Measurements from ENCODE around the gene REC8. TPM values are rescaled to one million over a fixed set of nuclear protein-coding genes. Genes with fewer than 3 reads are reported as not detected.

REC8 gene
- polyA plus RNA-seq, 1 donor = 201 TPM

DNA sequence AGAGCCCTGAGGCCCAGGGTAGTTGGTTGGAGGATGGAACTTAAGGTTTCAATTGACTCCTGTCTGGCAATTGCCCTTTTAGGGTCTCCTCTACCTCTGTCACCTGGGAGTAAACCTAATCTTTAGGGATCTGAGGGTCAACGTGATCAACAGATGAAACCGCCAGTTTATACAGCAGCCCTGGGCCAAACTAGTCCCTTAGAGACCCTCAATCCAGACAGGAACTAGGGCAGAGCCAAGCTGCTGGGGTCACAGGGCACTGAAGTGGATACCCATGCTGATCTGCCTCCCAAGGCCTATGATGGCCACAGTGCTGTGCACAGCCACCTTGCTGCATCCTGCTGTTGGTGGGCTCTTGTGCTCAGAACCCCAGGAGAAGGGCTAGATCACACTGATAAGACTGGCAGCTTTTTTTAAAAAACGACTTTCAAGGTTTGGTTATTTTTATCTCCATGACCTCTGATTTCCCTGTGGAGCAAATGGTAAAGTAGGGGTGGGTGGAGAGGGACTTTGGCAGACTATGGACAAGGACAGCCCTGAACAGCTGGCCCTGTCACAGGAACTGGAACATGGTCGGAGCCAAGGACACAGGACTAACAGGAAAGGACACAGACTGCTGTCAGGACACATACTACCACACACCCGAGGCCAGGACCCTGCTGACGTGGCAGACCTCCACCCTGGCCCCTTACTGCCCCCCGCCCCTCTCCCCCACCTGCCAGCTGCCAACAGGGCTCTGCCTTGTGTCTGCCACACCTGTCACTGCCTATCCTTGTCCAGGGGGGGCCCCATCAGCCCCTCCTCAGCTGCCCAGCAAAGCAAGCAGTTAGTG lies 40.9 kb upstream of the REC8 start:
- no CpG with 5 or more reads among the region's 7 CpGs for WGBS (ENCODE audit: insufficient coverage, low lambda C conversion rate)
- Histone ChIP-seq H3K9me3 (ENCODE audit: control insufficient read depth, low read depth, low read length) (no peaks in the 10 kb centered on the region), H3K27ac (ENCODE audit: low read length) (no peak overlapping the region), H3K4me3 (ENCODE audit: low read length) (no peak overlapping the region), H3K27me3 (ENCODE audit: control insufficient read depth, insufficient read depth, low read length) (no peaks in the 10 kb centered on the region), H3K4me1 (ENCODE audit: control insufficient read depth, insufficient read depth, low read length) (peaks cover 5% of the 10 kb centered on the region), H3K36me3 (ENCODE audit: control insufficient read depth, insufficient read depth, low read length) (peaks cover 3% of the 10 kb centered on the region)
- no peak for DNase-seq

DNA sequence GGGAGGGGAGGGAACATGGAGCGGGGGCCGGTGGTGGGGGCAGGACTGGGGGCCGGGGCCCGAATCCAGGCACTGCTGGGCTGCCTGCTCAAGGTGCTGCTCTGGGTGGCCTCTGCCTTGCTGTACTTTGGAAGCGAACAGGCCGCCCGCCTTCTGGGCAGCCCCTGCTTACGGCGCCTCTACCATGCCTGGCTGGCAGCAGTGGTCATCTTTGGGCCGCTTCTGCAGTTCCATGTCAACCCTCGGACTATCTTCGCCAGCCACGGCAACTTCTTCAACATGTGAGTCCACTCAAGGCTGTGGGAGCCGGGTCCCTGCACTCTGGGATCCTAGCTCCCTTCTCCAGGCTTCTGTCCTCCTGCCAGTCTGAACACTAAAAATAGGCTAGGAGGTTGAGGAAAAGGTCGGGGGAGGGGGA lies 40.3 kb upstream of the REC8 start:
- no peak for DNase-seq
- Histone ChIP-seq H3K4me1 (ENCODE audit: control insufficient read depth, insufficient read depth, low read length) (peaks cover 5% of the 10 kb centered on the region), H3K27ac (ENCODE audit: low read length) (no peak overlapping the region), H3K27me3 (ENCODE audit: control insufficient read depth, insufficient read depth, low read length) (no peaks in the 10 kb centered on the region), H3K4me3 (ENCODE audit: low read length) (no peak overlapping the region), H3K9me3 (ENCODE audit: control insufficient read depth, low read depth, low read length) (no peaks in the 10 kb centered on the region), H3K36me3 (ENCODE audit: control insufficient read depth, insufficient read depth, low read length) (peaks cover 3% of the 10 kb centered on the region)
- WGBS (ENCODE audit: insufficient coverage, low lambda C conversion rate) = no CpG with 5 or more reads among the region's 15 CpGs

DNA sequence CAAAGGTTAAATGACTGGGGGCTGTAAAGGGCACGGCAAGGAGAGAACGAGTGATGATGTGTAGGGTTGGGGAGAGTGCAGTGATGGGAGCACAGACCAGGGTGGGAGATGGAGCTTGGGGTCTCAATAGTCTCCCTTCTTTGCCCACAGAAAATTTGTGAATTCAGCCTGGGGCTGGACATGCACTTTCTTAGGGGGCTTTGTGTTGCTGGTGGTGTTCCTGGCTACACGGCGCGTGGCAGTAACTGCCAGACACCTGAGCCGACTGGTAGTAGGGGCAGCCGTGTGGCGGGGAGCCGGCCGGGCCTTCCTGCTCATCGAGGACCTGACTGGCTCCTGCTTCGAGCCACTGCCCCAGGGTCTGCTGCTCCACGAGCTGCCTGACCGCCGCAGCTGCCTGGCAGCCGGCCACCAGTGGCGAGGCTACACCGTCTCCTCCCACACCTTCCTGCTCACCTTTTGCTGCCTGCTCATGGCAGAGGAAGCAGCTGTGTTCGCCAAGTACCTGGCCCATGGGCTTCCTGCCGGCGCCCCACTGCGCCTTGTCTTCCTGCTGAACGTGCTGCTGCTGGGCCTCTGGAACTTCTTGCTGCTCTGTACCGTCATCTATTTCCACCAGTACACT lies 39.7 kb upstream of the REC8 start:
- no peaks in the 10 kb centered on the region for H3K27me3 ChIP-seq (ENCODE audit: control insufficient read depth, insufficient read depth, low read length)
- H3K36me3 ChIP-seq (ENCODE audit: control insufficient read depth, insufficient read depth, low read length) = peaks cover 4% of the 10 kb centered on the region
- DNase-seq = no peak
- H3K4me1 ChIP-seq (ENCODE audit: control insufficient read depth, insufficient read depth, low read length) = peaks cover 9% of the 10 kb centered on the region
- no peak overlapping the region for H3K27ac ChIP-seq (ENCODE audit: low read length)
- WGBS (ENCODE audit: insufficient coverage, low lambda C conversion rate) = no CpG with 5 or more reads among the region's 24 CpGs
- no peaks in the 10 kb centered on the region for H3K9me3 ChIP-seq (ENCODE audit: control insufficient read depth, low read depth, low read length)
- H3K4me3 ChIP-seq (ENCODE audit: low read length) = no peak overlapping the region

DNA sequence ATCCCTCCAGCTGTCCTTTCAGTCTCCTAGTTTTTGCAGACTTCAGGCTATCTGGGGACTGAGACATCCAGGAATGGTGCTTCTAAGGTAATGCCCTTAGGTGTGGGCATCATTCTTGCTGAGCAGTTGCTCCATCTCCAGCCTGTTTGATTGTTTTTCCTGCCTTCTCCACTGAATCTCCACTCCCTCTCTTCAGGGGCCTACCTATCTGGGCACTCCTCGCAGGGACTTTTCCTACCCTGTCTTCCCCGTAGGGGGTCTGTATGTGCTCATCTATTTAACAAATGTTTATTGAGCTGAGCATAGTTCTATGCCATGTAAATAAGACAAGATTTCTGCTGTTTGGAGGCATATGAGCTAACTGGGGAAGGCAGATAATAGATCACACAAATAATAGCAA lies 38.9 kb upstream of the REC8 start:
- H3K27ac ChIP-seq (ENCODE audit: low read length) = no peak overlapping the region
- no CpG with 5 or more reads among the region's 2 CpGs for WGBS (ENCODE audit: insufficient coverage, low lambda C conversion rate)
- H3K4me1 ChIP-seq (ENCODE audit: control insufficient read depth, insufficient read depth, low read length) = peaks cover 16% of the 10 kb centered on the region

DNA sequence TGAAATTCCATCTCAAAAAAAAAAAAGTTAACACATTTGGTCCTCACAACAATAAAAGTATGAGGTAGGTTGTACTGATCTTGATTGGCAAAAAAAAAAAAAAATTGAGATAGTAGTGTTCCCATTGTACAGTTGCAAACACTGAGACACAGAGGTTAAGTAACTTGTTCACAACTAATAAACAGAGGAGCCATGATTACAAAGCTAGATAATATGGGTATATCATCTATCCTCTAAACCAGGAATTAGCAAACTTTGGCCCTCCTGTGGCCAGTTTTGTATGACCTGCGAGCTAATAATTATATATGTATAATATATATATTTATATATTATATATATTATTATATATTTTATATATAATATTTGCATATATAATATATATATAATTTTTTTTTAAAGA lies 38.1 kb upstream of the REC8 start:
- Histone ChIP-seq H3K9me3 (ENCODE audit: control insufficient read depth, low read depth, low read length) (no peaks in the 10 kb centered on the region), H3K36me3 (ENCODE audit: control insufficient read depth, insufficient read depth, low read length) (peaks cover 20% of the 10 kb centered on the region), H3K4me1 (ENCODE audit: control insufficient read depth, insufficient read depth, low read length) (peaks cover 23% of the 10 kb centered on the region), H3K27ac (ENCODE audit: low read length) (no peak overlapping the region), H3K4me3 (ENCODE audit: low read length) (no peak overlapping the region), H3K27me3 (ENCODE audit: control insufficient read depth, insufficient read depth, low read length) (no peaks in the 10 kb centered on the region)
- no CpG with 5 or more reads among the region's 1 CpG for WGBS (ENCODE audit: insufficient coverage, low lambda C conversion rate)
- no peak for DNase-seq

More for the DNA sequence above, 38.9 kb upstream of the REC8 start:
- no peak for DNase-seq
- Histone ChIP-seq H3K27me3 (ENCODE audit: control insufficient read depth, insufficient read depth, low read length) (no peaks in the 10 kb centered on the region), H3K36me3 (ENCODE audit: control insufficient read depth, insufficient read depth, low read length) (peaks cover 12% of the 10 kb centered on the region), H3K9me3 (ENCODE audit: control insufficient read depth, low read depth, low read length) (no peaks in the 10 kb centered on the region), H3K4me3 (ENCODE audit: low read length) (no peak overlapping the region)

DNA sequence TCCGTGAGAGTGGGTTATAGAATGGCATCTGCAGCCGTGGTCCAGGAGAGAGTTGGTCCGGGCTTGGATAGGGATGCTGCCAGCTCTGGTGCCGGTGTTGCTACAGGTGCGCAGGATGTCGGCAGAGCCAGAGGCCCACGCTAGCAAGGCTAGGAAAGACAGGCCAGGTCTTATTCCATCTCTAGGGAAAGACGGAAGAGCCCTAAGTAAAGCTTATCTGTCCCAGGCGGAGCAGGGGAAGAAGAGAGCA lies 36.4 kb upstream of the REC8 start:
- H3K4me3 ChIP-seq (ENCODE audit: low read length) = peak overlapping the region; percentile 57
- no peaks in the 10 kb centered on the region for H3K27me3 ChIP-seq (ENCODE audit: control insufficient read depth, insufficient read depth, low read length)
- no CpG with 5 or more reads among the region's 9 CpGs for WGBS (ENCODE audit: insufficient coverage, low lambda C conversion rate)
- no peaks in the 10 kb centered on the region for H3K9me3 ChIP-seq (ENCODE audit: control insufficient read depth, low read depth, low read length)
- H3K27ac ChIP-seq (ENCODE audit: low read length) = peak overlapping the region; percentile 85
- no peak for DNase-seq
- peaks cover 29% of the 10 kb centered on the region for H3K36me3 ChIP-seq (ENCODE audit: control insufficient read depth, insufficient read depth, low read length)
- peaks cover 33% of the 10 kb centered on the region for H3K4me1 ChIP-seq (ENCODE audit: control insufficient read depth, insufficient read depth, low read length)

DNA sequence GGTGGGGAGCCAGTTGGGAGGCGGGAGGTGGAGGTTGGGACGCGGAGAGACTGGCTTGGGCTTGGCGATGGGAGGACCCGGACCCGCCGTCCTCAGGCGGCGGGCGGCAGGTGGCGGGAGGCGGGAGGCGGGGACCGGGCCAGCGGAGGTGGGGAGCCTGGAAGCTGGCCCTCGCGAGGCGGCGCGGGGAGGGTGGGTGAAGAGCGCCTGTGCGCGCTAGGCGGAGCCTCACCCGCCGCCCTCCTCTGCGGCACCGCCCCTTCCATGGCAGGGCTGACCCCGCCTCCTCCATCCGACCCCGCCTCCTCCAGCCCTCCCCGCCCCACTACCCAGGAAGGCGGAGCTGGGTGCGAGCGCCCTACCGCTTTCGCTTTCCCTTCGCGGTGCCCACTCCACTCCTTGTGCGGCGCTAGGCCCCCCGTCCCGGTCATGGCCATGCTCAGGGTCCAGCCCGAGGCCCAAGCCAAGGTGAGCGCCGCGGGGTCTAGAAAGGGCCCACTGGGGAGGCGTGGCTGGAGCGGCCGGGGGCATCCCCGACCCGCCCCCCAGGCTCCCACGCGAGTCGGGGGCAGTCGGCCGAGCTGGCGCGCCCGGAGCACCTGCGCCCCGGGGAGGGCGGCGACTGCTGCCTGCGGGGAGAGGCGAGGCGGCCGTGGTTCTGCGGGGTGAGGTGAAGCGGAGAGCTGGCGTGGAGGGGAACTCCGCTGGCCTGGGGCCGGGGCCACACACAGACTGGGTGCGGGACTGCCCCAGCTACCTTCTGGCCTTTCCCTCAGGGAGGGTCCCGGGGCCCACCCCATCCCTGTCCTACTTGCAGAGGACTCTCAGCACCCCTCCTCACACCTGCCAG lies 35.8 kb upstream of the REC8 start, which contains the start of gene PSME1:
Gene PSME1 (plus strand): TSS at position 361 of the 850 bp plus-strand sequence. CDS start 69 bp downstream, at position 430.
- H3K36me3 ChIP-seq (ENCODE audit: control insufficient read depth, insufficient read depth, low read length) = peaks cover 29% of the 10 kb centered on the region
- no peaks in the 10 kb centered on the region for H3K27me3 ChIP-seq (ENCODE audit: control insufficient read depth, insufficient read depth, low read length)
- peak within 1 kb of the TSS; percentile 85 for H3K27ac ChIP-seq (ENCODE audit: low read length)
- WGBS (ENCODE audit: insufficient coverage, low lambda C conversion rate) = no CpG with 5 or more reads among the region's 75 CpGs
- peaks cover 33% of the 10 kb centered on the region for H3K4me1 ChIP-seq (ENCODE audit: control insufficient read depth, insufficient read depth, low read length)
- H3K9me3 ChIP-seq (ENCODE audit: control insufficient read depth, low read depth, low read length) = no peaks in the 10 kb centered on the region
- DNase-seq = peak; percentile 95 to 97
- H3K4me3 ChIP-seq (ENCODE audit: low read length) = peak within 1 kb of the TSS; percentile 83

DNA sequence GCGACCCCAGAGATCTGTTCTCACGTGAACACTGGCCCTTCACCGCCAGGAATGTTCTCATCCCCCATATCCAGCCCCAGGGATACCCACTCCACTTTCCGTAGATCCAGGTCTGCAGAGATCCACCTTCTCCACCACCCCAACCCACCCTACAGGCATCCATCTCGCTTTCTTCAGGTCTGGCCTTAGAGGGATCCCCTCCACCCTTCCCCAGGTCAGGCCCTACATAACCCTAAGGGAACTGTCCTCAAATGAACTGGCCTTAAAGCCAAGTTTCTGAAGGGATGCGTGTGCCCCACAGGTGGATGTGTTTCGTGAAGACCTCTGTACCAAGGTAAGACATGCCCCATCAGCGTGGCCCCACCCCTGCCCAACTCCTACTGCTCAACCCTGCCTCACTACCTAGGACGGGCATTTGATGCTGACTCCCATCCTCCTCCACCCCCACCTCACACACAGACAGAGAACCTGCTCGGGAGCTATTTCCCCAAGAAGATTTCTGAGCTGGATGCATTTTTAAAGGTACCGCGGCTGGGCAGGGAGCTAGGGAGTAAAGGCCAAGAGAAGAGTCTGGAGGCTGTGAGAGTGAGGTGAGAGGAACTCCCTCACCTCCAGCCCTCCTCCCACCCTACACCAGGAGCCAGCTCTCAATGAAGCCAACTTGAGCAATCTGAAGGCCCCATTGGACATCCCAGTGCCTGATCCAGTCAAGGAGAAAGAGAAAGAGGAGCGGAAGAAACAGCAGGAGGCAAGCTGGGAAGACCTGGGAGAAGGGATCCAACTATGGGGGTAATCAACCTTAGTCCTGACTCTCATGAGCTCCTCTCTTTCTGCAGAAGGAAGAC lies 35.0 kb upstream of the REC8 start:
- H3K9me3 ChIP-seq (ENCODE audit: control insufficient read depth, low read depth, low read length) = no peaks in the 10 kb centered on the region
- H3K4me1 ChIP-seq (ENCODE audit: control insufficient read depth, insufficient read depth, low read length) = peaks cover 33% of the 10 kb centered on the region
- DNase-seq = peak in 1 of 2 donors; percentile 27
- peaks cover 29% of the 10 kb centered on the region for H3K36me3 ChIP-seq (ENCODE audit: control insufficient read depth, insufficient read depth, low read length)
- H3K4me3 ChIP-seq (ENCODE audit: low read length) = peak overlapping the region; percentile 83
- H3K27me3 ChIP-seq (ENCODE audit: control insufficient read depth, insufficient read depth, low read length) = no peaks in the 10 kb centered on the region
- peak overlapping the region; percentile 70 for H3K27ac ChIP-seq (ENCODE audit: low read length)
- WGBS (ENCODE audit: insufficient coverage, low lambda C conversion rate) = no CpG with 5 or more reads among the region's 13 CpGs

DNA sequence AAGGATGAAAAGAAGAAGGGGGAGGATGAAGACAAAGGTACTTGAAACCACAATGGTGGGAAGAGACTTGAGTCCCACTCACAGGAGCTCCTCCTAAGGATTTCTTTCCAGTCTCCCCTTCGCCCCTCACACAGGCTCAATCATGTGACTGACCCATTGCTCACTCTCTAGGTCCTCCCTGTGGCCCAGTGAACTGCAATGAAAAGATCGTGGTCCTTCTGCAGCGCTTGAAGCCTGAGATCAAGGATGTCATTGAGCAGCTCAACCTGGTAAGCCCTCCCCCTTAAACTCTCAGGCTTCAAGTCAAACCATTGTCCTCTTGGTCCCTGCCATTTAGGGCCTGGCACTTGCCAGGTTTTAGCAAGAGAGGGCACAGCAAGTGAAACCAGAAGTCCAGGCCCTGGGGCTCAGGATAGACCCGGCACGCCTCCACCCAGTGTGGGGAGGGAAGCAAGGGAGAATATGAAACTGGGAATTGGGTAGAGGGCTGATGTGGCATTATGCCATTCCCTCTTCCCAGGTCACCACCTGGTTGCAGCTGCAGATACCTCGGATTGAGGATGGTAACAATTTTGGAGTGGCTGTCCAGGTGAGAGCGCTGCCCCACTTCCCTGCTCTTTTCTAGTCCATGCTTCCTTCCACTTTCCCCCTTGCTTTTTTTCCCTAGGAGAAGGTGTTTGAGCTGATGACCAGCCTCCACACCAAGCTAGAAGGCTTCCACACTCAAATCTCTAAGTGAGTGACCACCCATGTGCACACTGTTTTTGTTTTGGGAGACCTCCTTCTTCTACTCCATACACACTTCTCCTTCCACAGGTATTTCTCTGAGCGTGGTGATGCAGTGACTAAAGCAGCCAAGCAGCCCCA lies 34.1 kb upstream of the REC8 start:
- WGBS (ENCODE audit: insufficient coverage, low lambda C conversion rate) = no CpG with 5 or more reads among the region's 8 CpGs
- Histone ChIP-seq H3K27me3 (ENCODE audit: control insufficient read depth, insufficient read depth, low read length) (no peaks in the 10 kb centered on the region), H3K4me1 (ENCODE audit: control insufficient read depth, insufficient read depth, low read length) (peaks cover 39% of the 10 kb centered on the region), H3K36me3 (ENCODE audit: control insufficient read depth, insufficient read depth, low read length) (peaks cover 26% of the 10 kb centered on the region), H3K27ac (ENCODE audit: low read length) (no peak overlapping the region), H3K4me3 (ENCODE audit: low read length) (no peak overlapping the region), H3K9me3 (ENCODE audit: control insufficient read depth, low read depth, low read length) (no peaks in the 10 kb centered on the region)
- no peak for DNase-seq
